PC-3 (cell line): ENCODE measurements around the gene ERBB4. TPM values are rescaled to one million over a fixed set of nuclear protein-coding genes. Genes with fewer than 3 reads are reported as not detected.
"Not testable (repeated sequence)": the region's sequence is repeated elsewhere in the genome, so short reads cannot be mapped to it uniquely, and the experiment has no call there.

ENCODE experiments used
- ATAC-seq: fragments of 200-7000 bp; cut with Tn5 transposase; 2 replicates; pipeline ENCODE4 v1.9.1; 2020; ENCODE audit warnings: mild to moderate bottlenecking, moderate library complexity
- BruUV-seq: library from RNA; stranded (reverse); fragments of 400-500 nt; replicated peaks from 2 replicates; lab custom pipeline; 2021; lab: Mats Ljungman, UMichigan
- CTCF ChIA-PET: fragments of 300-600 bp; sonication (Branson Sonifier 250); formaldehyde crosslinking; loops from one replicate; lab custom pipeline; 2022; ENCODE audit warnings: antibody characterized with exemption; lab: Charles Lee
- POLR2A ChIA-PET: fragments of 300-600 bp; sonication (Branson Sonifier 250); formaldehyde crosslinking; loops from one replicate; lab custom pipeline; 2022; ENCODE audit warnings: antibody characterized with exemption; ENCODE audit not compliant: unreplicated experiment; lab: Charles Lee
- DNase-seq: peaks from one replicate; pipeline ENCODE4 v3.0.0-alpha.2; 2015
- H2AFZ ChIP-seq: fragments of 300-600 bp; sonication (generic); 2 replicates; pipeline ENCODE4 v1.6.0; 2016; ENCODE audit warnings: antibody characterized with exemption, low read length
- H3F3A ChIP-seq: fragments of 300-600 bp; sonication (generic); one replicate; pipeline ENCODE4 v1.6.0; 2017; ENCODE audit warnings: antibody characterized with exemption, low read length, control low read depth, mild to moderate bottlenecking; ENCODE audit not compliant: unreplicated experiment
- H3K27ac ChIP-seq: fragments of 300-600 bp; sonication (generic); 2 replicates; pipeline ENCODE4 v1.5.1; 2016; ENCODE audit warnings: mild to moderate bottlenecking, low read length
- H3K27me3 ChIP-seq: fragments of 300-600 bp; sonication (generic); 2 replicates; pipeline ENCODE4 v1.6.1; 2016; ENCODE audit warnings: low read length, mixed read lengths
- H3K36me3 ChIP-seq: fragments of 300-600 bp; sonication (generic); 2 replicates; pipeline ENCODE4 v1.6.1; 2016; ENCODE audit warnings: low read depth, mixed run types, low read length, mixed read lengths
- H3K4me1 ChIP-seq: fragments of 300-600 bp; sonication (generic); 2 replicates; pipeline ENCODE4 v1.5.1; 2016; ENCODE audit warnings: low read length; ENCODE audit not compliant: insufficient read depth
- H3K4me2 ChIP-seq: fragments of 300-600 bp; sonication (generic); 2 replicates; pipeline ENCODE4 v1.6.0; 2016; ENCODE audit warnings: low read length
- H3K4me3 ChIP-seq: fragments of 300-600 bp; sonication (generic); 2 replicates; pipeline ENCODE4 v1.5.1; 2016; ENCODE audit warnings: mild to moderate bottlenecking, low read length, mixed read lengths
- H3K79me2 ChIP-seq: fragments of 300-600 bp; sonication (generic); 2 replicates; pipeline ENCODE4 v1.6.1; 2017; ENCODE audit warnings: low read length, mixed read lengths
- H3K9ac ChIP-seq: fragments of 300-600 bp; sonication (generic); 2 replicates; pipeline ENCODE4 v1.6.0; 2016; ENCODE audit warnings: mild to moderate bottlenecking, low read length
- H3K9me2 ChIP-seq: fragments of 300-600 bp; sonication (generic); replicated peaks from 2 replicates; pipeline ENCODE4 v1.6.1; 2016; ENCODE audit warnings: mixed run types, low read length, mixed read lengths
- H3K9me3 ChIP-seq: fragments of 300-600 bp; sonication (generic); 2 replicates; pipeline ENCODE4 v1.6.1; 2016; ENCODE audit warnings: low read length, mixed read lengths
- H4K20me1 ChIP-seq: fragments of 300-600 bp; sonication (generic); 2 replicates; pipeline ENCODE4 v1.6.1; 2016; ENCODE audit warnings: low read length, mixed read lengths
- EZH2 ChIP-seq: fragments of 300-600 bp; sonication (generic); IDR thresholded peaks from one replicate; pipeline ENCODE4 v1.6.1; 2017; ENCODE audit warnings: antibody characterized with exemption, mild to moderate bottlenecking, low read length; ENCODE audit not compliant: unreplicated experiment
- EZH2phosphoT487 ChIP-seq: fragments of 300-600 bp; sonication (generic); IDR thresholded peaks from 2 replicates; pipeline ENCODE4 v1.6.1; 2018; ENCODE audit warnings: mild to moderate bottlenecking, antibody characterized with exemption, low read length, borderline replicate concordance
- intact Hi-C: fragments of 100-400 bp; cut with micrococcal nuclease; formaldehyde crosslinking; loops from 2 replicates; pipeline ENCODE4 v1.9.0; 2023
- total RNA-seq: library from RNA; depleted of rRNA; stranded (reverse); fragments of >200 nt; gene quantifications from 2 replicates; pipeline ENCODE4 v1.2.3, GENCODE V29; 2014
- TF ChIP-seq, protein P1 (sequence below): fragments of 300-600 bp; sonication (generic); conservative IDR thresholded peaks from 2 replicates; pipeline ENCODE4 v1.5.1; 2017; ENCODE audit warnings: antibody characterized with exemption, low read depth, mild to moderate bottlenecking, low read length

The ERBB4 gene
- total RNA-seq, 1 experiment from 2014 or later = under 0.01 TPM

GRCh38 chr2:212109217-212109616 lies 429.4 kb downstream of the ERBB4 start:
- CTCF ChIA-PET = no interaction called here
- Histone ChIP-seq H3K9me2 (no peaks in the 10 kb centered on the region), H2AFZ (no peak overlapping the region), H3K4me2 (no peak overlapping the region), H3K9ac (no peak overlapping the region), H3F3A (no peaks in the 10 kb centered on the region), H4K20me1 (no peaks in the 10 kb centered on the region), H3K79me2 (no peaks in the 10 kb centered on the region), H3K27me3 (no peaks in the 10 kb centered on the region), H3K9me3 (no peaks in the 10 kb centered on the region), H3K4me1 (no peaks in the 10 kb centered on the region), H3K27ac (no peak overlapping the region), H3K4me3 (no peak overlapping the region), H3K36me3 (no peaks in the 10 kb centered on the region)
- ATAC-seq (no peak), DNase-seq (no peak)
- POLR2A ChIA-PET = no interaction called here
- no TSS peak for BruUV-seq
- intact Hi-C loops = no loop called here
- TF ChIP-seq, protein P1, sequence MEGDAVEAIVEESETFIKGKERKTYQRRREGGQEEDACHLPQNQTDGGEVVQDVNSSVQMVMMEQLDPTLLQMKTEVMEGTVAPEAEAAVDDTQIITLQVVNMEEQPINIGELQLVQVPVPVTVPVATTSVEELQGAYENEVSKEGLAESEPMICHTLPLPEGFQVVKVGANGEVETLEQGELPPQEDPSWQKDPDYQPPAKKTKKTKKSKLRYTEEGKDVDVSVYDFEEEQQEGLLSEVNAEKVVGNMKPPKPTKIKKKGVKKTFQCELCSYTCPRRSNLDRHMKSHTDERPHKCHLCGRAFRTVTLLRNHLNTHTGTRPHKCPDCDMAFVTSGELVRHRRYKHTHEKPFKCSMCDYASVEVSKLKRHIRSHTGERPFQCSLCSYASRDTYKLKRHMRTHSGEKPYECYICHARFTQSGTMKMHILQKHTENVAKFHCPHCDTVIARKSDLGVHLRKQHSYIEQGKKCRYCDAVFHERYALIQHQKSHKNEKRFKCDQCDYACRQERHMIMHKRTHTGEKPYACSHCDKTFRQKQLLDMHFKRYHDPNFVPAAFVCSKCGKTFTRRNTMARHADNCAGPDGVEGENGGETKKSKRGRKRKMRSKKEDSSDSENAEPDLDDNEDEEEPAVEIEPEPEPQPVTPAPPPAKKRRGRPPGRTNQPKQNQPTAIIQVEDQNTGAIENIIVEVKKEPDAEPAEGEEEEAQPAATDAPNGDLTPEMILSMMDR = no peak
- TF ChIP-seq EZH2 (no peak), EZH2phosphoT487 (no peak)

- Histone ChIP-seq H3K79me2 (no peaks in the 10 kb centered on the region), H4K20me1 (no peaks in the 10 kb centered on the region), H3K9me3 (no peaks in the 10 kb centered on the region), H2AFZ (no peak overlapping the region), H3K27ac (no peak overlapping the region), H3K4me2 (no peak overlapping the region), H3F3A (no peaks in the 10 kb centered on the region), H3K4me1 (no peaks in the 10 kb centered on the region), H3K4me3 (no peak overlapping the region), H3K27me3 (no peaks in the 10 kb centered on the region), H3K36me3 (no peaks in the 10 kb centered on the region), H3K9me2 (no peaks in the 10 kb centered on the region), H3K9ac (no peak overlapping the region)
- DNase-seq (no peak), ATAC-seq (no peak)
- TF ChIP-seq EZH2 (no peak), EZH2phosphoT487 (no peak)
- TF ChIP-seq, protein P1 = no peak
- CTCF ChIA-PET = no interaction called here
- POLR2A ChIA-PET = no interaction called here
- intact Hi-C loops = no loop called here
- BruUV-seq = no TSS peak
Observed at GRCh38 chr2:212107989-212108388, 430.6 kb downstream of the ERBB4 start.

DNA sequence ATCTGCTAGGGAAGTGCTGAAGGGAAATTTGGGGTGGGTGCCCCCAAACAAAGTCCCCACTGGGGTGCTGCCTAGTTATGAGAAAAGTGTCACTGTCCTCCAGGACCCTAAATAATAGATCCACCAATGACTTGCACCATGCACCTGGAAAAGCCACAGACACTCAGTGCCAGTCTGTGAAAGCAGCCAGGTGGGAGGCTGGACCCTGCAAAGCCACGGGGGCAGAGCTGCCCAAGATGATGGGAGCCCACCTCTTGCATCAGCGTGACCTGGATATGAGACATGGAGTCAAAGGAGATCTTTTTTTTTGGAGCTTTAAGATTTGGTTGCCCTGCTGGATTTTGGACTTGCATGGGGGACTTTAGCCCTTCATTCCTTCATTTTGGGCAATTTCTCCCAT lies 431.6 kb downstream of the ERBB4 start:
- Histone ChIP-seq H3K27me3 (no peaks in the 10 kb centered on the region), H4K20me1 (no peaks in the 10 kb centered on the region), H3K27ac (no peak overlapping the region), H3K4me3 (no peak overlapping the region), H3K9ac (no peak overlapping the region), H3K4me1 (no peaks in the 10 kb centered on the region), H3K9me3 (no peaks in the 10 kb centered on the region), H2AFZ (no peak overlapping the region), H3F3A (no peaks in the 10 kb centered on the region), H3K4me2 (no peak overlapping the region), H3K79me2 (no peaks in the 10 kb centered on the region), H3K9me2 (no peaks in the 10 kb centered on the region), H3K36me3 (no peaks in the 10 kb centered on the region)
- intact Hi-C loops = no loop called here
- ATAC-seq (no peak), DNase-seq (no peak)
- ChIA-PET POLR2A (no interaction called here), CTCF (no interaction called here)
- BruUV-seq = no TSS peak
- TF ChIP-seq, protein P1 = no peak
- TF ChIP-seq EZH2phosphoT487 (no peak), EZH2 (no peak)

- H3F3A ChIP-seq, H3K4me3 ChIP-seq, H3K27me3 ChIP-seq, H3K27ac ChIP-seq, H3K9ac ChIP-seq, DNase-seq, CTCF ChIA-PET, H3K9me2 ChIP-seq, H3K4me1 ChIP-seq, intact Hi-C loops, H2AFZ ChIP-seq, H4K20me1 ChIP-seq, H3K9me3 ChIP-seq, H3K4me2 ChIP-seq, BruUV-seq, H3K36me3 ChIP-seq, H3K79me2 ChIP-seq, POLR2A ChIA-PET, ATAC-seq: not testable (repeated sequence)
Observed at GRCh38 chr2:212106536-212106935, 432.1 kb downstream of the ERBB4 start.
